HG03439 (cell line): ENCODE measurements around the gene EPYC.
A peak's percentile ranks its signal among the peaks of the same experiment; 100 is the strongest.

ENCODE experiments used
- ATAC-seq: cut with Tn5 transposase; IDR thresholded peaks from one replicate; pipeline ENCODE4 v1.9.1; 2021; ENCODE audit warnings: mild to moderate bottlenecking, moderate library complexity; ENCODE audit not compliant: unreplicated experiment

EPYC gene

GRCh38 chr12:91004872-91005271, at the start of gene EPYC:
EPYC (minus strand) TSS chr12:91004972; CDS start chr12:91002565, 2,407 bp downstream.
- ATAC-seq: no peak

GRCh38 chr12:91053951-91054715, 49.4 kb upstream of the EPYC start:
- no peak for ATAC-seq

DNA sequence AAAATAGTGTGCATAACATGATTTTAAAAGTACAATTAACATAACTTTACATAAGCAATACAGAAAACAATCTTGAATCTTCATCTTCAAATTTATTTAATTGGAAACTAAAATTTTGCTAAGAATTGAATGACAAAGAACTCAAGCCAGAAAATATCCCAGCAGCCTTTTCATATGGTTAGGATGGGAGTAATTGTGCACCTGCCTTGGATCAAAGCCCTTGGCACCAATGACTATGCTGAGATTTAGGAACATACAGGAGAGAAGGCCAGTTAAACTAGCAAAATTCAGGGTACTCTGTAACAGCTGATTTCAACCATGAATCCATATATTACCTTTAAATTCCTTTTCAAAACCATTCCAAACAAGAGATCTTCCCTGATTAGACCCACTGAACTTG, 47.3 kb upstream of the EPYC start:
- no peak for ATAC-seq

DNA sequence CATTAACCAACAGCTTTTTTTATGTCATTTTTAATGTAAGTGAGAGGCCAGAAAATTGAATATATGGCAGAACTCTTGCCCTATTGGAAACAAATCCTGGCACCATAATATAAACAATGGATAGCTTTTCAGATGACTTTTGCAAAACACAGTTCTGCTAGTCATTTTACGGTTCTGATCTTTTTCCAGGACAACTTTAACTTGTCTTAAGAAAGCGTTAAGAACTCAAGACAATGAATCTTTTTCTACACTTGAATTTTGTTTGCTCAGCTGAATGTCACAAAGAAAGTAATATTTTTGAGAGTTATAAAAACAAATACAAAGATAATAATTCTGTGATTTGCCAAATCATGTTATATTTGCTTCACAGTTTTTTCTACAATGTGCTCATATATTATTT, 39.8 kb upstream of the EPYC start:
- no peak for ATAC-seq

- ATAC-seq: no peak
These were observed 38.6 kb upstream of the EPYC start for GRCh38 chr12:91043408-91043807.

DNA sequence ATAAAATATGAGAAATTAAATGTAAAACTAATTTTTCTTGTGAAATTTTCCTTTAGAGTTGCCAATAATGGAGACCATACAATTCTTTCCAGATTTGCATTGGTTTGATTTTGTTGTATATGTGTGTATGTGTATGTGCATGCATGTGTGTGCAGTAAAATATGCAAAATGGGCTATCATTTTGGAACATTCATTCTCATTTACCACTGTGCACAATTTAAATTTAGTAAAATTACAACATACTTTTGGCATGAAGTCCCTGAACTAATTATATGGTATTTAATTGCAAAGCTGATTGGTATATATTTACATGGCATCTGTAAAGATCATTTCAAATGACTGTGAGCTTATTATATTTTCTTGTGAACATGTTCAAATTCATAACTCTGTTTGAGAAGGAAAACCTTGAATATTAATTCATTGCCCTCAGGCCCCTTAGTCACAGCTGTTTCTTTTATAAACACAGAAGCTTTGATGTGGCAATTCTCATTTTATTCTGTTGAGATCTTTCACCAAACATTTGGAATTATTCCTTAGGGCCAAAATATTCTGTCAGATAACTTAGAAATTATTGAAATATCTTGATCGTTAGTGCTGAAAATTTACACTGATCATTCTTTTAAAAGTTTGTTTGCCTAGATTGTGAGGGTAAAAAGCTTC, 35.5 kb upstream of the EPYC start:
- ATAC-seq: no peak

- ATAC-seq: no peak
These were observed 32.5 kb upstream of the EPYC start for GRCh38 chr12:91037276-91037675.

DNA sequence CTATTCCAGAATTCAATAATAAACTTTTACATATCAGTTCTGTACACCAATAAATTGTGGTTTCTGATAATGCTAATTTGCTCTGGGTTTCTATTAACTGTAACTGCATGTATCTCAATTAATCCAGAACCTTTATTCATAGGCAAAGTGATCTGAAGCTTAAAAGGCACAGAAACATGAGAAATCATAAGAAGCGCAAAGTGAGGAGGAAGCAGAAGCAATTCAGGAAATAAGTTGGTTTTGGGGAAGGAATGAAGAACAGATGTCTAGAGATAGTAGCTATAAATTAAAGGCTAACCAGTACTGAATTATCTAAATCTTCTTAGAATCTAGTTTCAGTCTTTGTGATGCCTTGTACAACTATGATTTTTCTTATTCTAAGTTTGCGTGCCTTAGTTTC, 28.5 kb upstream of the EPYC start:
- no peak for ATAC-seq

DNA sequence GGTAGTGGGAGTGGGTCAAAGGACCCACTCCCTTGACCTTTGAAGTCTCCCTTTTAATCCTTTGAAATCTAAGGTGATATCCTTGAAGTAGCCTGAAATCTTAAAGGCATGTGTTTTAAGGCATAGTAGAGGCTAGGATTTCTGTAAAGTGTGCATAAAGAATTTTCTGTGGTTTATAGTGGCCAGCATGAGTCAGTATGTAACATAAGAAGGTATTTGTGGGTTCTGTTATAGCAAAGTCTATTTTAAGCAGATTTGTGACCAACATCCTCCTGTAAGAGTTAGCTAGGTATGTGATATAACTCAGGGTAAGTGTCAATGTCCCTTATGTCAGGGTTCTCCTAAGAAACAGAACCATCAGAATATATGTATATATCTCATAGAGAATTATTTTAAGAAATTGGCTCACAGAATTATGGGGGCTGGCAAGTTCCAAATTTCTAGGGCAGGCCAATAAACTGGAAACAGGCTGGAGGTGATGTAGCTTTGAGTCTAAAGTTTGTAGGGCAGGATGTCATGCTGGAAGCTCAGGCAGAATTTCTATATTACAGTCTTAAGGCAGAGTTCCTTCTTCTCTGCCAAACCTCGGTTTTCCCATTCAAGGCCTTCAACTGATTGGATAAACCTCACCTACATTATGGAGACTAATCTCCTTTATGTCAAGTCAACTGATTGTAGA, 18.7 kb upstream of the EPYC start:
- ATAC-seq: no peak

DNA sequence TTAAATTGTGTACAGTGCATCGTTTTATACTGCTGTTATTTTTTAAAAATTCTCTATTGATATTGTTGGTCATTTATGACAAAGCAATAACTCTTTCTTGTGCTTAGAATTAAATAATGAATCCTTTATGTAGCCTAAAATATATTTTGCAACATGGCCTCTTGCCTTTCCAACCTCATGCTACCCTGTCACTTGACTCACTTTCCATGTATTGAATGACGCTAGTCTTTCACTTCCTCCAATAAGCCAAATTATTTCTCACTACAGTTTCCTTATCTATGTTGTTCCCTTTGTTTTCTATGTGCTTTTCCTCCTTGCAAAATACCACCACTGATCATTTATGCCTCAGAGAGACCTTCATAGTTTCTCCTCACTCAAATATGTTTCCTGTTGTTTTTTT, 16.3 kb upstream of the EPYC start:
- no peak for ATAC-seq

DNA sequence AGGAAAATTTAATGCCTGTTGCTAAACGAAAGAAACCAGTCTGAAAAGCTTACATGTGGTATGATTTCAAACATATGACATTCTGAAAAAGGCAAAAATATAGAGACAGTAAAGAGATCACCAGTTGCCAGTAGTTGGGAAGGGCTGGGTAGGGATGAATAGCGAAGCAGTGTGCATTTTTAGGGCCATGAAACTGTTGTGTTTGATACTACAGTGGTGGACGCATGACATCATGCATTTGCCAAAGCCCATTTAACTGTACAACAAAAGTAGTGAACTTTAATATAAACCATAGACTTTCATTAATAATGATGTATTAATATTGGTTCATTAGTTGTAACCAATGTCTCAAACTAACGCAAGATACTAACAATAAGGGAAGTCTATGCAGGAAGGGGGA, 14.7 kb upstream of the EPYC start:
- no peak for ATAC-seq

- no peak for ATAC-seq
These were observed 12.9 kb upstream of the EPYC start for GRCh38 chr12:91017511-91018263.

DNA sequence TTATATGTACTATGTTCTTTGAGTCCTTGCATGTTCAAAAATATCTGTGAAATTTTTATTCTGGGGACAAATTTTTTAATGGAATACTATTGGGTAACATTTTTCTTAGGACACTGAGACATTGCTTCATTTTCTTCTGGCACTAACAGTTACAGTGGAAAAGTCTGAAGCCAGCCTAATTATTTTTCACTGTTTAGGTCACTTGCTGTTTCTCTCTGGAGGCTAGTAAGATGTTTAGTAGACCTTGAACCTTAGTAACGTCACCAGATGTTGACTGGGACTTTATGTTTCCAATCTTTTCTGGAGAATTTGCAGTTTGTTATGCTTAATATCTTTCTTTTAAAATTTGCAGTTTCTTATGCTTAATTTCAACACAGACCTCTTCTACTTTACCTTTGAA, 12.3 kb upstream of the EPYC start:
- no peak for ATAC-seq

DNA sequence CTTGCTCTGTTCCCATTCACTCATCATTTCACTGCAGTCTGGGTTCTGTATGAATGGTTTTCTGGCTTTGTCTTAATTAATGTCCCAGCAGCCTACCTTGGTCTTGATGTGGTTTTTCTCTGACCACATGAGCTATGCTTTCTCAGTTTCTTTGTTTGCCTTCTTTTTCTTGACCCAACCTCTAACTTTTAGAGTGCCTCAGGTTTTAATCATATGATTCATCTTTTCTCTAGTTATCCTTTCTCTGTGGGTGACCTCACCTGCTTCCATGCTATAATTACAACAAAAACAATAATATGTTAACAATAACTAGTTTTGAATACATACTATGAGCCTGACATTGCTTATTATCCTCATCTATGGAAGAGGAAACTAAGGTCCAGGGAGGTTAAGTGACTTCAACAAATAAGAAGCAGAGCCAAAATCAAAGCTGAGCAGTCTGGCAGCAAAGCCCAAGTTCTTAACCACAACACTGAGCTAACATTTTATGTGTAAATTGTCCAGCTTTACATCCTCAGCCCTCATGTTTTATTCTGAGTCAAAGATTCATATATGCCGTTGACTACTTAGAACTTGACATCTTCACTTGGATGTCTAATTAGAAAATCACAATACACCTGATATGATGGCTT, 4.7 kb upstream of the EPYC start:
- ATAC-seq: peak; percentile 91

GRCh38 chr12:91007531-91008290, 2.9 kb upstream of the EPYC start:
- peak; percentile 85 for ATAC-seq

- ATAC-seq: no peak
These were observed 1.0 kb downstream of the EPYC start for GRCh38 chr12:91003737-91004136.

- ATAC-seq: no peak
These were observed 3.5 kb downstream of the EPYC start for GRCh38 chr12:91001306-91001705.

DNA sequence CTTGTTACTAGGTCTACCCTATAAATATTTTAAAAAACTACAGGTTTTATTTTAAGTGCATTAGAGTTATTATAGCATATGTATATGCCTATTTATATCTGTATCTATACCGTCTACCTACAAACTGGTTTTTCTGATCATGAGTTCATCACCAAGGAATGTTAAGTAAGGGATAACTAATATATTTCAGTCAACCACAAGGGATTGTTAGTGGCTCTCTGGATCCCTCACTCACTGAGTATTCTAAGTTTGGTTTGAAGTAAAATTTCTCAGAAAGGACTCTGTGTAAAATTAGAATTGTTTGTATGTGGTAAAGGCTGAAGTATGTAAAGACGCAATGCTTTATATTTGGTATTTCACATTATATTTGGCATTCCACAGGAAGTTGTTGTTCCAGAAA, 4.8 kb downstream of the EPYC start:
- no peak for ATAC-seq

- no peak for ATAC-seq
These were observed 5.2 kb downstream of the EPYC start for GRCh38 chr12:90999527-90999926.

DNA sequence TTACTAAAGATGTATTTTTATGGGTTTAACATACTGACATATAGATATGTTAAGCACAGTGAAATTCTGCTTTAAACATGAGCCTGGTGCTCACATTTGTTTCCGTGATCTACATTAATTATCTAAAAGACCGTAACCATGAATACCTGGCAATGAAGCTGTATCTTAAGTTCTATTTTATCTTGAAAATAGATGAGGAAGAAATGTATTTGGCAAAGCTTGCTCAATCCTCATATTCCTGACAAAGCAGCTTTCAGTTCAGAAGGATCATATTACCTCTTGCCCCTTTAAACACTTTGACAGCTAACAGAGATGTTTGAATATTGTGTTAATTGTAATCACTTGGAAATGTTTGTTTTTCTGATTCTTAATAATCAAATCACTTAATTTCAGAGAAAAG, 9.8 kb downstream of the EPYC start:
- ATAC-seq: no peak
